ENCODE measurements around the gene MICAL3.

Gene MICAL3

GRCh38 chr22:17860220-17860965 is 164.0 kb downstream of the MICAL3 start:
- no peak overlapping the region for H3K27ac ChIP-seq (ENCODE audit: poor library complexity, severe bottlenecking)
- ATAC-seq (ENCODE audit: low read depth) = no peak
- peaks cover 52% of the 10 kb centered on the region for H3K36me3 ChIP-seq (ENCODE audit: low read depth)
- no peak overlapping the region for H3K4me3 ChIP-seq (ENCODE audit: severe bottlenecking)
- DNase-seq (ENCODE audit: low spot score) = no peak
- no peaks in the 10 kb centered on the region for H3K27me3 ChIP-seq (ENCODE audit: insufficient read depth, poor library complexity, severe bottlenecking)
- no peak for TF ChIP-seq CTCF (IDR thresholded peaks at IDR 0.05; ENCODE audit: poor library complexity, severe bottlenecking)
- H3K9me3 ChIP-seq (ENCODE audit: severe bottlenecking) = no peaks in the 10 kb centered on the region
- peaks cover 12% of the 10 kb centered on the region for H3K4me1 ChIP-seq (ENCODE audit: insufficient read depth, poor library complexity, severe bottlenecking)

GRCh38 chr22:17858033-17858432 is 166.3 kb downstream of the MICAL3 start:
- ATAC-seq (ENCODE audit: low read depth) = peak; percentile 43; the same call in 1 of the 3 replicates
- Histone ChIP-seq H3K27ac (ENCODE audit: poor library complexity, severe bottlenecking) (no peak overlapping the region), H3K27me3 (ENCODE audit: insufficient read depth, poor library complexity, severe bottlenecking) (no peaks in the 10 kb centered on the region), H3K4me1 (ENCODE audit: insufficient read depth, poor library complexity, severe bottlenecking) (peaks cover 12% of the 10 kb centered on the region), H3K36me3 (ENCODE audit: low read depth) (peaks cover 35% of the 10 kb centered on the region), H3K9me3 (ENCODE audit: severe bottlenecking) (no peaks in the 10 kb centered on the region), H3K4me3 (ENCODE audit: severe bottlenecking) (no peak overlapping the region)
- DNase-seq (ENCODE audit: low spot score) = no peak
- TF ChIP-seq CTCF (IDR thresholded peaks at IDR 0.05; ENCODE audit: poor library complexity, severe bottlenecking) = no peak

GRCh38 chr22:17855572-17856290 is 168.6 kb downstream of the MICAL3 start:
- Histone ChIP-seq H3K4me3 (ENCODE audit: severe bottlenecking) (no peak overlapping the region), H3K27me3 (ENCODE audit: insufficient read depth, poor library complexity, severe bottlenecking) (no peaks in the 10 kb centered on the region), H3K27ac (ENCODE audit: poor library complexity, severe bottlenecking) (no peak overlapping the region), H3K4me1 (ENCODE audit: insufficient read depth, poor library complexity, severe bottlenecking) (peaks cover 12% of the 10 kb centered on the region), H3K9me3 (ENCODE audit: severe bottlenecking) (no peaks in the 10 kb centered on the region), H3K36me3 (ENCODE audit: low read depth) (peaks cover 16% of the 10 kb centered on the region; the same call in 1 of the 2 replicates)
- DNase-seq (ENCODE audit: low spot score) (no peak), ATAC-seq (ENCODE audit: low read depth) (no peak)
- no peak for TF ChIP-seq CTCF (IDR thresholded peaks at IDR 0.05; ENCODE audit: poor library complexity, severe bottlenecking)

GRCh38 chr22:17853073-17853472 is 171.3 kb downstream of the MICAL3 start:
- H3K36me3 ChIP-seq (ENCODE audit: low read depth) = peaks cover 7% of the 10 kb centered on the region; the same call in 1 of the 2 replicates
- H3K27me3 ChIP-seq (ENCODE audit: insufficient read depth, poor library complexity, severe bottlenecking) = no peaks in the 10 kb centered on the region
- TF ChIP-seq CTCF (IDR thresholded peaks at IDR 0.05; ENCODE audit: poor library complexity, severe bottlenecking) = no peak
- H3K9me3 ChIP-seq (ENCODE audit: severe bottlenecking) = no peaks in the 10 kb centered on the region
- no peak overlapping the region for H3K4me3 ChIP-seq (ENCODE audit: severe bottlenecking)
- no peak for DNase-seq (ENCODE audit: low spot score)
- no peaks in the 10 kb centered on the region for H3K4me1 ChIP-seq (ENCODE audit: insufficient read depth, poor library complexity, severe bottlenecking)
- H3K27ac ChIP-seq (ENCODE audit: poor library complexity, severe bottlenecking) = no peak overlapping the region
- ATAC-seq (ENCODE audit: low read depth) = no peak
